ENCODE measurements around the gene RBMS3.
"Not testable (repeated sequence)": the region's sequence is repeated elsewhere in the genome, so short reads cannot be mapped to it uniquely, and the experiment has no call there.

Gene RBMS3

DNA sequence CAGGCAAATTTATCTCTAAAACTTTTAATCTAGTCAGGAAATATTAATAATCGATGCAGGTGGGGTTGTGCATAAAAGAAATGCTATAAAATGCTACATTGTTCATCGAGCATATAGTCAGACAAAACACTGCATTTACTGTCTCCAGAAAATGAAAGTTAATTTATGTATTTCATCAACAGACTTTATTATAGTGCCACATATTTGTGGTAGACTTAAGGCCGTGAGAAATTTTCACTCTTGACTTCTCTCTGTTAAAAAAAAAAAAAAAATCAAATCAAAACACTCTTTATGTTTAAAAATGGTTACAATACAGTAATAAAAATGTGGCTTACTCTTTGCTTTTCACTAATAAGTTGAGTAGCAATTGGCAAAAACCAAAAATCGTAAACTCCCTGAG, 67.4 kb downstream of the RBMS3 start:
- Histone ChIP-seq H3K4me1 (ENCODE audit: control insufficient read depth in 2 of 2, insufficient read depth in 2 of 2, low read length in 2 of 2) (no peaks in the 10 kb centered on the region), H3K9ac (ENCODE audit: low read depth in 1 of 2, low read length in 2 of 2) (no peak overlapping the region), H3K4me3 (ENCODE audit: low read length in 2 of 2) (no peak overlapping the region), H3K27ac (ENCODE audit: low read depth in 2 of 2, low read length in 2 of 2) (no peak overlapping the region), H3K36me3 (ENCODE audit: control insufficient read depth in 2 of 2, insufficient read depth in 2 of 2, low read length in 2 of 2) (no peaks in the 10 kb centered on the region), H3K9me3 (ENCODE audit: control insufficient read depth in 2 of 2, low read length in 2 of 2) (no peaks in the 10 kb centered on the region), H3K27me3 (ENCODE audit: control insufficient read depth in 2 of 2, insufficient read depth in 2 of 2, low read length in 2 of 2) (no peaks in the 10 kb centered on the region)

DNA sequence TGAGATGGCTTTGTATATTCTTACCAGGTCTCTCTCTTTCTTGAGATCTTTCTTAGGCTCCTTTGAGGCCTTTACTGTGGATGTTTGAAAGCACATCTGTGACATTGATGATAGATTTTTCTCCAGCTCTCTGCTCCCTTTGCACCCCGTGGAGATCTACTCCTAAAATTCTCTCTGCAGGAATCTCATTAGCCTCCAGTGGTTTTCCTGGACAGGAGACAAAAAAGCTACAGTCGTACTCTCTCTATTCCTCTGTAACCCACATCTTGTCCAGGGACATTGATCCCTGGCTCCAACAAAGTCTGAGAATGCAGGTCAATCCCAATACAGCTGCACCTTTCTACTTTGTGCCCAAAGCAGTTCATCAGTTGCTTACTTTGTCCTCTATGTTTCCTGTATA, 68.2 kb downstream of the RBMS3 start:
- no peaks in the 10 kb centered on the region for H3K9me3 ChIP-seq (ENCODE audit: control insufficient read depth in 2 of 2, low read length in 2 of 2)

DNA sequence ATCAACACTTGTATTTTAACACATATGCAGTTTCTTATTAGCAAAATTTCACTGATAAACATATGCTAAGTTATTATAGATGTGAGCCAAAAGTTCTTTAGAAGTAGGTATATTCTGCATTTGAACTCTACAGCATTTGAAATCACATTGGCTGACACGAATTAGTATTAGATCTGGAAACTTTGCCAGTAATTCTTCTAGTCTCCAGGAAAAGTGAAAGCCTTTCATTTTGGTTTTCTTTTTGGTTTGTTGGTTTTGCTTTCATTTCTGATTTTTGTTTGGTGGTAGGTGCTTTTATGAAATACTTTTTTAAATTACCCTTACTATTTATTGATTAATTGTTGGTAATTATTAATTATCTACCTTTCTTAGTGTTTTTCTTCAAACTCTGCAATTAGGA, 72.9 kb downstream of the RBMS3 start:
- Histone ChIP-seq H3K27ac (ENCODE audit: low read depth in 2 of 2, low read length in 2 of 2) (no peak overlapping the region), H3K27me3 (ENCODE audit: control insufficient read depth in 2 of 2, insufficient read depth in 2 of 2, low read length in 2 of 2) (no peaks in the 10 kb centered on the region), H3K36me3 (ENCODE audit: control insufficient read depth in 2 of 2, insufficient read depth in 2 of 2, low read length in 2 of 2) (no peaks in the 10 kb centered on the region), H3K9me3 (ENCODE audit: control insufficient read depth in 2 of 2, low read length in 2 of 2) (no peaks in the 10 kb centered on the region), H3K4me1 (ENCODE audit: control insufficient read depth in 2 of 2, insufficient read depth in 2 of 2, low read length in 2 of 2) (no peaks in the 10 kb centered on the region), H3K9ac (ENCODE audit: low read depth in 1 of 2, low read length in 2 of 2) (no peak overlapping the region), H3K4me3 (ENCODE audit: low read length in 2 of 2) (no peak overlapping the region)

More for the DNA sequence above, 68.2 kb downstream of the RBMS3 start:
- no peaks in the 10 kb centered on the region for H3K36me3 ChIP-seq (ENCODE audit: control insufficient read depth in 2 of 2, insufficient read depth in 2 of 2, low read length in 2 of 2)
- no peak overlapping the region for H3K27ac ChIP-seq (ENCODE audit: low read depth in 2 of 2, low read length in 2 of 2)
- no peaks in the 10 kb centered on the region for H3K27me3 ChIP-seq (ENCODE audit: control insufficient read depth in 2 of 2, insufficient read depth in 2 of 2, low read length in 2 of 2)
- no peak overlapping the region for H3K9ac ChIP-seq (ENCODE audit: low read depth in 1 of 2, low read length in 2 of 2)
- H3K4me3 ChIP-seq (ENCODE audit: low read length in 2 of 2), result no peak overlapping the region
- no peaks in the 10 kb centered on the region for H3K4me1 ChIP-seq (ENCODE audit: control insufficient read depth in 2 of 2, insufficient read depth in 2 of 2, low read length in 2 of 2)

DNA sequence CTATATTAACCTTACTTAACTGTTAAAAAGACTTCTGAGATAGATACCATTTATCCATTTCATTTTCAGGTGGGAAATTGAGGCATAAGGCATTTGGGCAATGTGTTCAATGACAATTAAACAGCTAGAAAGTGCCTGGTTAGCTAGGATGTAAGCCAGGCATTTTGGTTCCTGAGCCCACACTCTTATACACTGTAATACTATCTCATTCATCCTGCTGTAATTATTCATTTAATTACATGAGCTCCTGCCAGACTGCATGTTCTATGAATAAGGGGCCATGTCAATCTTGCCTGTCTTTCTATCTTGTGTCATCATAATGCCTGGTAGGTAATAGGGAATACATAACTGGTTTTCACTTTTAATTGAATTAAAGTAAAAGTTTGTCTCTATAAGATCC, 74.0 kb downstream of the RBMS3 start:
- no peaks in the 10 kb centered on the region for H3K9me3 ChIP-seq (ENCODE audit: control insufficient read depth in 2 of 2, low read length in 2 of 2)
- no peaks in the 10 kb centered on the region for H3K4me1 ChIP-seq (ENCODE audit: control insufficient read depth in 2 of 2, insufficient read depth in 2 of 2, low read length in 2 of 2)
- H3K9ac ChIP-seq (ENCODE audit: low read depth in 1 of 2, low read length in 2 of 2), result no peak overlapping the region
- H3K4me3 ChIP-seq (ENCODE audit: low read length in 2 of 2), result no peak overlapping the region
- H3K36me3 ChIP-seq (ENCODE audit: control insufficient read depth in 2 of 2, insufficient read depth in 2 of 2, low read length in 2 of 2), result no peaks in the 10 kb centered on the region
- H3K27ac ChIP-seq (ENCODE audit: low read depth in 2 of 2, low read length in 2 of 2), result no peak overlapping the region
- H3K27me3 ChIP-seq (ENCODE audit: control insufficient read depth in 2 of 2, insufficient read depth in 2 of 2, low read length in 2 of 2), result no peaks in the 10 kb centered on the region

DNA sequence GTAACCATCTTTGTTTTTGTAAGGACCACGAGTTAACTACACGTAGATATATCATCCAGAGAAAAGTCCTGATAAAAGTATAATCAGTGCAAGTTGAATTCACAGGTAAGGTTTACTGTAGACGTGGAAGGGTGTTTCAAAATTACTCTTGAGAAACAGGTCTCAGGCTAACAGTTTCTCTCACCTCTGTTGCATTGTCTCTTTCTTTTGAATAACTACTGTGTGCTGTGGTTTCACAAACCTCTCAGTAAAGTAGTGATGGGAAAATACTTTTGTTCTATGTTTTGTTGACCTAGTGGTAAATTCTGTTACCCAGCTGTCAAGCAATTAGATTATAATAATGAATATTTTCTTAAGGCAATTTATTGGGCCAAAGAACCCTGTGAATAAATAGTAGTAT, 75.2 kb downstream of the RBMS3 start:
- Histone ChIP-seq H3K9ac (ENCODE audit: low read depth in 1 of 2, low read length in 2 of 2) (no peak overlapping the region), H3K27ac (ENCODE audit: low read depth in 2 of 2, low read length in 2 of 2) (no peak overlapping the region), H3K36me3 (ENCODE audit: control insufficient read depth in 2 of 2, insufficient read depth in 2 of 2, low read length in 2 of 2) (no peaks in the 10 kb centered on the region), H3K9me3 (ENCODE audit: control insufficient read depth in 2 of 2, low read length in 2 of 2) (no peaks in the 10 kb centered on the region), H3K4me1 (ENCODE audit: control insufficient read depth in 2 of 2, insufficient read depth in 2 of 2, low read length in 2 of 2) (no peaks in the 10 kb centered on the region), H3K27me3 (ENCODE audit: control insufficient read depth in 2 of 2, insufficient read depth in 2 of 2, low read length in 2 of 2) (no peaks in the 10 kb centered on the region), H3K4me3 (ENCODE audit: low read length in 2 of 2) (no peak overlapping the region)

DNA sequence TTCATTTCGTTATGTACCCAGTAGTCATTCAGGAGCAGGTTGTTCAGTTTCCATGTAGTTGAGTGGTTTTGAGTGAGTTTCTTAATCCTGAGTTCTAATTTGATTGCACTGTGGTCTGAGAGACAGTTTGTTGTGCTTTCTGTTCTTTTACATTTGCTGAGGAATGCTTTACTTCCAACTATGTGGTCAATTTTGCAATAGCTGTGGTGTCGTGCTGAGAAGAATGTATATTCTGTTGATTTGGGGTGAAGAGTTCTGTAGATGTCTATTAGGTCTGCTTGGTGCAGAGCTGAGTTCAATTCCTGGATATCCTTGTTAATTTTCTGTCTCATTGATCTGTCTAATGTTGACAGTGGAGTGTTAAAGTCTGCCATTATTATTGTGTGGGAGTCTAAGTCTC, 79.4 kb downstream of the RBMS3 start:
- H3K9me3 ChIP-seq (ENCODE audit: control insufficient read depth in 2 of 2, low read length in 2 of 2); H3K4me1 ChIP-seq (ENCODE audit: control insufficient read depth in 2 of 2, insufficient read depth in 2 of 2, low read length in 2 of 2); H3K27ac ChIP-seq (ENCODE audit: low read depth in 2 of 2, low read length in 2 of 2); H3K27me3 ChIP-seq (ENCODE audit: control insufficient read depth in 2 of 2, insufficient read depth in 2 of 2, low read length in 2 of 2); H3K36me3 ChIP-seq (ENCODE audit: control insufficient read depth in 2 of 2, insufficient read depth in 2 of 2, low read length in 2 of 2); H3K9ac ChIP-seq (ENCODE audit: low read depth in 1 of 2, low read length in 2 of 2); H3K4me3 ChIP-seq (ENCODE audit: low read length in 2 of 2): not testable (repeated sequence)

GRCh38 chr3:29363110-29363509, 82.2 kb downstream of the RBMS3 start:
- H3K4me3 ChIP-seq (ENCODE audit: low read length in 2 of 2), result no peak overlapping the region
- no peak overlapping the region for H3K9ac ChIP-seq (ENCODE audit: low read depth in 1 of 2, low read length in 2 of 2)
- H3K9me3 ChIP-seq (ENCODE audit: control insufficient read depth in 2 of 2, low read length in 2 of 2), result no peaks in the 10 kb centered on the region
- H3K4me1 ChIP-seq (ENCODE audit: control insufficient read depth in 2 of 2, insufficient read depth in 2 of 2, low read length in 2 of 2), result no peaks in the 10 kb centered on the region
- H3K27me3 ChIP-seq (ENCODE audit: control insufficient read depth in 2 of 2, insufficient read depth in 2 of 2, low read length in 2 of 2), result no peaks in the 10 kb centered on the region
- no peaks in the 10 kb centered on the region for H3K36me3 ChIP-seq (ENCODE audit: control insufficient read depth in 2 of 2, insufficient read depth in 2 of 2, low read length in 2 of 2)
- no peak overlapping the region for H3K27ac ChIP-seq (ENCODE audit: low read depth in 2 of 2, low read length in 2 of 2)

DNA sequence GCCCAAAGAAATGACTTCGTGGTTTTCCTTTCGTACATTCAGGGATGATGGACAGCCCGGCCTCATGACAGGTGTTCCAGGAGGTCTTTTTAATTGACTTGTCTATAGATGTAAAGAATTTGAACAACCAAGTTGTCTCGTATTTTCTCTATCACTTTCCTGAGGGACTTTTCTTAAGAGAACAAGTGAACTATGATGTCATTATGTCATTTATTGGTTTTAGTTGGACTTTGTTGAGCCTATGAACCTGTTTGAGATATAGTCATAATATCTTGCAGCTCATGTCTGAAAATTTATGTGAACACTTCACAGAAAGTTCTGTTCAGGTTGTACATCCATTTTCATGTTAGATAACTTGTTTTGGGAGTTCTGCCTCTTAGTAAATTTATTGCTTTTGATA, 89.2 kb downstream of the RBMS3 start:
- H3K4me1 ChIP-seq (ENCODE audit: control insufficient read depth in 2 of 2, insufficient read depth in 2 of 2, low read length in 2 of 2), result no peaks in the 10 kb centered on the region
- no peak overlapping the region for H3K9ac ChIP-seq (ENCODE audit: low read depth in 1 of 2, low read length in 2 of 2)
- H3K27ac ChIP-seq (ENCODE audit: low read depth in 2 of 2, low read length in 2 of 2), result no peak overlapping the region
- H3K9me3 ChIP-seq (ENCODE audit: control insufficient read depth in 2 of 2, low read length in 2 of 2), result no peaks in the 10 kb centered on the region
- H3K36me3 ChIP-seq (ENCODE audit: control insufficient read depth in 2 of 2, insufficient read depth in 2 of 2, low read length in 2 of 2), result no peaks in the 10 kb centered on the region
- no peaks in the 10 kb centered on the region for H3K27me3 ChIP-seq (ENCODE audit: control insufficient read depth in 2 of 2, insufficient read depth in 2 of 2, low read length in 2 of 2)
- no peak overlapping the region for H3K4me3 ChIP-seq (ENCODE audit: low read length in 2 of 2)

GRCh38 chr3:29370476-29371420, 89.9 kb downstream of the RBMS3 start:
- Histone ChIP-seq H3K9me3 (ENCODE audit: control insufficient read depth in 2 of 2, low read length in 2 of 2) (no peaks in the 10 kb centered on the region), H3K36me3 (ENCODE audit: control insufficient read depth in 2 of 2, insufficient read depth in 2 of 2, low read length in 2 of 2) (no peaks in the 10 kb centered on the region), H3K4me3 (ENCODE audit: low read length in 2 of 2) (no peak overlapping the region), H3K27ac (ENCODE audit: low read depth in 2 of 2, low read length in 2 of 2) (no peak overlapping the region), H3K27me3 (ENCODE audit: control insufficient read depth in 2 of 2, insufficient read depth in 2 of 2, low read length in 2 of 2) (no peaks in the 10 kb centered on the region), H3K9ac (ENCODE audit: low read depth in 1 of 2, low read length in 2 of 2) (no peak overlapping the region), H3K4me1 (ENCODE audit: control insufficient read depth in 2 of 2, insufficient read depth in 2 of 2, low read length in 2 of 2) (no peaks in the 10 kb centered on the region)

GRCh38 chr3:29373131-29373680, 92.3 kb downstream of the RBMS3 start:
- Histone ChIP-seq H3K27ac (ENCODE audit: low read depth in 2 of 2, low read length in 2 of 2) (no peak overlapping the region), H3K9me3 (ENCODE audit: control insufficient read depth in 2 of 2, low read length in 2 of 2) (no peaks in the 10 kb centered on the region), H3K9ac (ENCODE audit: low read depth in 1 of 2, low read length in 2 of 2) (no peak overlapping the region), H3K36me3 (ENCODE audit: control insufficient read depth in 2 of 2, insufficient read depth in 2 of 2, low read length in 2 of 2) (no peaks in the 10 kb centered on the region), H3K4me1 (ENCODE audit: control insufficient read depth in 2 of 2, insufficient read depth in 2 of 2, low read length in 2 of 2) (no peaks in the 10 kb centered on the region), H3K4me3 (ENCODE audit: low read length in 2 of 2) (no peak overlapping the region), H3K27me3 (ENCODE audit: control insufficient read depth in 2 of 2, insufficient read depth in 2 of 2, low read length in 2 of 2) (no peaks in the 10 kb centered on the region)
